Spleen (tissue), 7 donors: ENCODE results near the gene SPDYE6.
"Not testable (repeated sequence)": the region's sequence is repeated elsewhere in the genome, so short reads cannot be mapped to it uniquely, and the experiment has no call there.

Experiments used
- CTCF ChIP-seq, 11 experiments: fragments of 200-600 bp in 7 of 11; fragments of 450-650 bp in 4 of 11; sonication (generic) in 4 of 11; IDR thresholded peaks in 8 of 11; conservative IDR thresholded peaks in 3 of 11; 1 replicate in 7 of 11; 2 replicates in 4 of 11; pipeline versions ENCODE4 v1.4.0 to v1.8.0; 2016 to 2021; ENCODE audit warnings: antibody characterized with exemption in 11 of 11, inconsistent platforms in 4 of 11, mild to moderate bottlenecking in 1 of 11
- POLR2AphosphoS5 ChIP-seq, 3 donors: sonication (generic); formaldehyde crosslinking; IDR thresholded peaks; one replicate each; pipeline ENCODE4 v1.5.1; 2017; ENCODE audit warnings: antibody characterized with exemption in 3 of 3
- donor health status: DM: no; HTN: no; CAD: no; lungs with moderate emphysema.
- donor health status: DM: no; HTN: no; CAD: no.
- donor health status: DM: no; HTN: no; CAD: no.

- TF ChIP-seq CTCF (IDR thresholded peaks at IDR 0.05 in 8 of 11, conservative IDR thresholded peaks at IDR 0.05 in 3 of 11); POLR2AphosphoS5 (IDR thresholded peaks at IDR 0.05): not testable (repeated sequence)
Observed at GRCh38 chr7:102329366-102329765, 26.9 kb downstream of the SPDYE6 start.
